Measurements from ENCODE around the gene FBXO42.

Gene FBXO42

DNA sequence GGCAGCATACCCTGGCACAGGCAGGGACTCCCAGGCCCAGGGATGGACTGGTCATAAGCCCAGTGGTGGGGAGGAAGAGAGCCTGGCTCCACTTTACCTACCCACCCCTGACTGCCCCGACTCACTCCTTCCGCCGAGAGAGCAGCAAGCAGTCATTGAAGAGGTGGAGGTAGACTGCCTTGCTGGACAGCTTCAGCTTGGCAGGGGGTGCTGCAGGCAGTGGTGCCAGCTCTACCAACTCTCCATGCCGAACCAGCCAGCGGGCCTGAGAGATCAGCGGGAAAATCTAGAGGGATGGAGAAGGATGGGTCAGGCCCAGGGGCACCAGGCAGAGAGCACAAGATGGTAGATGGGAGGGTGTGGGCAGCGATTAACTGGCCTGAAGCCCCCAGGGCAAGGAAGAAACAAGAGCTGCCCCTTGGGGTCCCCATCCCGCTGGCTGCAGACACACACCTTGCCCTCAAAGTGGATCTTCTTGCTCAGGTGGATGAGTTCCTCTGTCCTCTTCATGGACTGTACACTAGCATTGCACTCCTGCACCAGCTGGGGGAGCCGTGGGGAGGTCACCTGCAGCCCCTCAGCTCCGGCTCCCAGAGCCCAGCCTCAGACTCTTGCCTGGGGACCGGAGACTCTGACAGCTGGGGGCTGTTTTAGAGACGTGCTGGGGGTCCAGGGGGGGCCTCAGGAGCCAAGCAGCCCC, 147.5 kb downstream of the FBXO42 start:
- no peak for DNase-seq (ENCODE audit: low read depth in 2 of 2)

- DNase-seq (ENCODE audit: low read depth in 2 of 2) = no peak
These were observed 148.1 kb downstream of the FBXO42 start for GRCh38 chr1:16204216-16204615.

GRCh38 chr1:16203550-16203949, 148.7 kb downstream of the FBXO42 start:
- no peak for DNase-seq (ENCODE audit: low read depth in 2 of 2)

DNA sequence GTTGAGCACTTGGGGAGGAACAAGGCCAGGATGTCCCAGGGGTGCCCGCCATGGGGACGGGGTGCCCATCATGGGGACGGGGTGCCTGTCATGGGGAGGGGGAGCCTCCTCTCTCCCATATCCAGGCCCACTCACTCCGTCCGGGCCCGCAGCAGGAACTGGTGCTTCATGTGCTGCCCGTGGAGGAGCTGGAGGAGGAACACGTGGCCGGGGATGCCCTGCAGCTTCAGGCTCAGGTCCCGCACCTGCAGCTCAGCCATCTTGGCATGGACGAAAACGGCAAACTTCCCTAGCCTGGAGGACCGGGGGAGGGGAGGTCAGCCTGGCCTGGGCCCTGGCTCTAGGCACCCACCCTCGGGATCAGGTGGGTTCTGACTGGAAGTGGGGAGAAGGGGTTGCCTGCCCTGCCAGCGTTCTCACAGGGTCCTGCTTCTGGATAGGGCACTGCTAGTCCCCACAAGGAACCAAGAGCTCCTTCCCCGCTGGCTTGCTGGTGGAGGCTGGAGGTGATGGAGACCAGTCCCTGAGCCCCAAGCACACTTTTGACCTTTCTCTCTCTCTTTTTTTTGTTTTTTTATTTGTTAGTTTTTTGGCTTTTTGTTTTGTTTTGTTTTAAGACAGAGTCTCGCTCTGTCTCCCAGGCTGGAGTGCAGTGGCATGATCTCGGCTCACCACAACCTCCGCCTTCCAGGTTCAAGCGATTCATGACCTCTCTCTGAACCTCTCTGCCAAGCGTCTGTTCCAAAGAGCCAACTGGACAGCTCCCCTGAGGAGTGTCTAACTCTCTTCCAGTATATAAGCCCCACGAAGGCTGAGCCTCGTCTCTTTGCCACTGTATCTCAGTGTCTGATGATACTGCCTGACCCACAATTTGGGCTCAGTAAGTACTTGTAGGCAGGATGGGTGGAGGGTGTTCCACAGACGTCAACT, 149.7 kb downstream of the FBXO42 start:
- no peak for DNase-seq (ENCODE audit: low read depth in 2 of 2)

DNA sequence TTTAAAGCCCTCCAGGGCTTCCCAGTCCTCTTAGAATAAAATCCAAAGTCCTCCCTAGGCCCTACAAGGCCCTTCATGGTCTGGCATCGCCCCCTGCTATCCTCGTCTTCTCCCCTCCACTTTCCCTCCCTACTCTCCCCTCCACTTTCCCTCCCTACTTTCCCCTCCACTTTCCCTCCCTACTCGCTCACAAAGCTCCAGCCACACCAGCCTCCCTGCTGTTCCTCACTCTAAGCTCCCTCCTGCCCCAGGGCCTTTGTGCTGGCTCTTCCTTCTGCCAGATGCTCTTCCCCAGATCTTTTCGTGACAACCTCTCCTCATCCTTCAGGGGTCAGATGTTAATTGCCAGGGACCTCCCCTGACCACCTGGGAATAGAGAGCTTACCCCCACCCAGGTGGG, 152.6 kb downstream of the FBXO42 start:
- no peak for DNase-seq (ENCODE audit: low read depth in 2 of 2)

DNA sequence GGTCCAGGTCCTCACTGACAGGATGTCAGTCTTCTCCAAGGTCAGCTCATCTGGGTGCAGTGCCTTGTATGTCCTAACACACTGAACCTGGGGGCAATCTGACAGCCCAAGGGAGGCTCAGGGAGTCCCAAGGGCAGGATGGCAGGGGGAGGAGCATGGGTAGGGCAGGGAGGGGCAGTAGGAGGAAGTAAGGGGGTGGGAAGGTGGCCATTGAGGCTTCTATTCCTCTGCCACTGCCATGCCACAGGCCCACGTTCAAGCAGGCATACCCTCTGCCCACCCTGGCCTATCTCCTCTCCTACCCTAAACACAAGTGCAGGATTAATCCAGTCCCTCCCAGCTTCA, 153.2 kb downstream of the FBXO42 start:
- no peak for DNase-seq (ENCODE audit: low read depth in 2 of 2)

GRCh38 chr1:16198444-16199156, 153.7 kb downstream of the FBXO42 start:
- no peak for DNase-seq (ENCODE audit: low read depth in 2 of 2)

- no peak for DNase-seq (ENCODE audit: low read depth in 2 of 2)
These were observed 155.4 kb downstream of the FBXO42 start for GRCh38 chr1:16196874-16197273.

Measured in stimulated activated CD4-positive, alpha-beta T cell treated with anti-CD3 and anti-CD28 coated beads, Interleukin-1b, Interleukin-23, amount 100 ng/mL, for 1 hour (primary cell).